Measurements from ENCODE around the gene TTC29. TPM values are rescaled to one million over a fixed set of nuclear protein-coding genes. Genes with fewer than 3 reads are reported as not detected.

The TTC29 gene
- total and polyA plus RNA-seq, 9 of the 15 experiments (the other 6 are each of a cell fraction or from before 2014, with no cell fraction given), result 0.04 TPM; not detected in 8

DNA sequence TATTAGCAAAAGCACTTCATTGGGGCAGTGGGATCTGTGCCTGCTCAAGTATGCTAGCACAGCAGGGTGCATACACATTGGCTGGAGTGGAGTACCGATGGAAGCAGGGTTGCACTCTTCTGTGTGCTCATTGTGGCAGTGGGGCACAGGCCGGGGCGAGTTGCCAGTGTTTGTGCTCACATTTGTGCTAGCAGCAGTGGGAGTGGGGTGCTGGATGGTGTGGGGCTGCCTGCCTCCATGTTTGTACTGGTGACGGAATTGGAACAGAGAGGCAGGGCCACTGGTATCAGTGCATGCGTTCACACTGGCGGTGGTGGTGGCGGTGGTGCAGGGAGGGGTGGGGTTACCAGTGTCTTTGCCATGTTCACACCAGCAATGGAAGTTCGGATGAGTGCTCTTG is 169.0 kb downstream of the TTC29 start (continued):
- TF ChIP-seq, protein P1, sequence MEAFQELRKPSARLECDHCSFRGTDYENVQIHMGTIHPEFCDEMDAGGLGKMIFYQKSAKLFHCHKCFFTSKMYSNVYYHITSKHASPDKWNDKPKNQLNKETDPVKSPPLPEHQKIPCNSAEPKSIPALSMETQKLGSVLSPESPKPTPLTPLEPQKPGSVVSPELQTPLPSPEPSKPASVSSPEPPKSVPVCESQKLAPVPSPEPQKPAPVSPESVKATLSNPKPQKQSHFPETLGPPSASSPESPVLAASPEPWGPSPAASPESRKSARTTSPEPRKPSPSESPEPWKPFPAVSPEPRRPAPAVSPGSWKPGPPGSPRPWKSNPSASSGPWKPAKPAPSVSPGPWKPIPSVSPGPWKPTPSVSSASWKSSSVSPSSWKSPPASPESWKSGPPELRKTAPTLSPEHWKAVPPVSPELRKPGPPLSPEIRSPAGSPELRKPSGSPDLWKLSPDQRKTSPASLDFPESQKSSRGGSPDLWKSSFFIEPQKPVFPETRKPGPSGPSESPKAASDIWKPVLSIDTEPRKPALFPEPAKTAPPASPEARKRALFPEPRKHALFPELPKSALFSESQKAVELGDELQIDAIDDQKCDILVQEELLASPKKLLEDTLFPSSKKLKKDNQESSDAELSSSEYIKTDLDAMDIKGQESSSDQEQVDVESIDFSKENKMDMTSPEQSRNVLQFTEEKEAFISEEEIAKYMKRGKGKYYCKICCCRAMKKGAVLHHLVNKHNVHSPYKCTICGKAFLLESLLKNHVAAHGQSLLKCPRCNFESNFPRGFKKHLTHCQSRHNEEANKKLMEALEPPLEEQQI (IDR thresholded peaks at IDR 0.05), result no peak
- TF ChIP-seq ARID2 (IDR thresholded peaks at IDR 0.05) (no peak), SMARCC2 (IDR thresholded peaks at IDR 0.05; ENCODE audit: low read depth) (no peak)

DNA sequence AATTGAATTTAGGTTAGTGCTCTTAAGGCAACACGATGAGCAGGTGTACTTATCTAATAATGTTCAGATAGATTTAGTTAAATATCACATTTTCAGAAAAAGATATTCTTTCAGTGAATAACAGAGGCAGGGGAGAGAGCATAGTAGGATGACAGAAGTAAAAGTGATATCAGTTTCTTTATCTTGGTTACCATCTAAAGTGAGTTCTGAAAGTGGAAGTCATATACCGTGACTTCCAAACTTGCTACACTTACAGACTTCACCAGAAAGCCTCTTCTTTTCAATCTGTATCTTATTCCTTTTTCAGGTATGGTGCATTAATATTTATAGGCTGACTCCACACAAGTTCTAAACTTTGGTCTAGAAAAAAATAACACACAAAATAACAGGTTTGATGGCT is 182.1 kb downstream of the TTC29 start:
- Histone ChIP-seq H3K27ac (ENCODE audit: extremely low read depth, low read depth, low read length) (no peak overlapping the region), H3K79me2 (ENCODE audit: control insufficient read depth, insufficient read depth, low read length) (no peaks in the 10 kb centered on the region), H2AFZ (ENCODE audit: low read depth, low read length) (no peak overlapping the region), H3K4me3 (no peak overlapping the region), H3K9me1 (ENCODE audit: control insufficient read depth, insufficient read depth, low read length) (no peaks in the 10 kb centered on the region), H4K20me1 (replicated peaks; ENCODE audit: control insufficient read depth, insufficient read depth, low read length) (no peaks in the 10 kb centered on the region), H3K27me3 (ENCODE audit: control insufficient read depth in 2 of 2, insufficient read depth in 2 of 2, low read length in 2 of 2) (no peaks in the 10 kb centered on the region), H3K9me3 (replicated peaks; ENCODE audit: control insufficient read depth, insufficient read depth, low read depth, low read length) (no peaks in the 10 kb centered on the region), H3K4me2 (ENCODE audit: insufficient read depth, low read length) (no peak overlapping the region), H3K9ac (ENCODE audit: insufficient read depth in 1 of 2, low read depth in 2 of 2, low read length in 2 of 2) (no peak overlapping the region), H3K4me1 (replicated peaks in 1 of 2; ENCODE audit: control insufficient read depth in 2 of 2, insufficient read depth in 2 of 2, low read length in 2 of 2) (no peaks in the 10 kb centered on the region), H3K36me3 (ENCODE audit: control insufficient read depth, insufficient read depth, low read length) (no peaks in the 10 kb centered on the region)
- FAIRE-seq (no peak), ATAC-seq (no peak), DNase-seq (ENCODE audit: extremely low read depth in 1 of 4, low spot score in 3 of 4) (no peak)
- POLR2A ChIA-PET, result no interaction called here
- intact Hi-C loops (cut with micrococcal nuclease) (no loop called here), in situ Hi-C loops (cut with MboI) (no loop called here)
- no peak for TF ChIP-seq RBM14 (IDR thresholded peaks at IDR 0.05; ENCODE audit: borderline replicate concordance, insufficient read depth, low read depth, low read length)
- no peak for TF ChIP-seq DIDO1 (tag; IDR thresholded peaks at IDR 0.05; ENCODE audit: low read depth)
- no peak for TF ChIP-seq HSF4 (CRISPR knock-in tag; IDR thresholded peaks at IDR 0.05; ENCODE audit: borderline replicate concordance)
- no peak for TF ChIP-seq RBM34 (IDR thresholded peaks at IDR 0.05; ENCODE audit: borderline replicate concordance, insufficient read depth, low read length)
- TF ChIP-seq CBX1 (IDR thresholded peaks at IDR 0.05; ENCODE audit: low read depth), result no peak
- no peak for TF ChIP-seq NEUROD1 (IDR thresholded peaks at IDR 0.05; ENCODE audit: borderline replicate concordance, low read depth, low read length, partially characterized antibody)
- no peak for TF ChIP-seq PHB2 (IDR thresholded peaks at IDR 0.05; ENCODE audit: low read depth)
- no peak for TF ChIP-seq PHF20 (IDR thresholded peaks at IDR 0.05; ENCODE audit: partially characterized antibody)
- TF ChIP-seq HDAC6 (IDR thresholded peaks at IDR 0.05; ENCODE audit: low read depth, low read length), result no peak
- TF ChIP-seq, protein P2, sequence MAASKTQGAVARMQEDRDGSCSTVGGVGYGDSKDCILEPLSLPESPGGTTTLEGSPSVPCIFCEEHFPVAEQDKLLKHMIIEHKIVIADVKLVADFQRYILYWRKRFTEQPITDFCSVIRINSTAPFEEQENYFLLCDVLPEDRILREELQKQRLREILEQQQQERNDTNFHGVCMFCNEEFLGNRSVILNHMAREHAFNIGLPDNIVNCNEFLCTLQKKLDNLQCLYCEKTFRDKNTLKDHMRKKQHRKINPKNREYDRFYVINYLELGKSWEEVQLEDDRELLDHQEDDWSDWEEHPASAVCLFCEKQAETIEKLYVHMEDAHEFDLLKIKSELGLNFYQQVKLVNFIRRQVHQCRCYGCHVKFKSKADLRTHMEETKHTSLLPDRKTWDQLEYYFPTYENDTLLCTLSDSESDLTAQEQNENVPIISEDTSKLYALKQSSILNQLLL (CRISPR knock-in tag; IDR thresholded peaks at IDR 0.05; ENCODE audit: borderline replicate concordance), result no peak
- no peak for TF ChIP-seq TRIM24 (IDR thresholded peaks at IDR 0.05)
- no peak for TF ChIP-seq RFX5 (IDR thresholded peaks at IDR 0.05; ENCODE audit: low read depth, low read length)
- TF ChIP-seq ZNF184 (CRISPR knock-in tag; IDR thresholded peaks at IDR 0.05), result no peak
- TF ChIP-seq FUS (optimal IDR thresholded peaks at IDR 0.05; ENCODE audit: low read depth, low read length), result no peak
- no peak for TF ChIP-seq ZNF133 (CRISPR knock-in tag; IDR thresholded peaks at IDR 0.05)
- no peak for TF ChIP-seq KLF13 (tag; IDR thresholded peaks at IDR 0.05; ENCODE audit: borderline replicate concordance, low read depth)
- no peak for TF ChIP-seq ZNF668 (CRISPR knock-in tag; IDR thresholded peaks at IDR 0.05)
- no peak for TF ChIP-seq ZNF311 (CRISPR knock-in tag; IDR thresholded peaks at IDR 0.05)
- TF ChIP-seq EZH2 (IDR thresholded peaks at IDR 0.05; ENCODE audit: borderline replicate concordance, low read depth, low read length), result no peak
- WGBS (ENCODE audit: insufficient coverage, low coverage, missing lambda C conversion rate), result 0% methylated on average over 2 of the region's 2 CpGs
- no TSS peak for BruUV-seq (replicated peaks)
- CTCF ChIA-PET (ENCODE audit: low intra/inter-chr PET ratio), result no interaction called here
